Gastrocnemius medialis (tissue), 4 donors: Measurements from ENCODE around the gene TSPAN17.

ENCODE experiments used
- POLR2A ChIP-seq, 2 donors: fragments of 450-650 bp; IDR thresholded peaks; one replicate each; pipeline ENCODE4 v1.6.1; 2017; ENCODE audit warnings: antibody characterized with exemption in 2 of 2, mild to moderate bottlenecking in 2 of 2, moderate library complexity in 2 of 2
- TF ChIP-seq, protein P1 (sequence below), 5 experiments: fragments of 450-650 bp in 3 of 5; fragments of 200-600 bp in 2 of 5; sonication (generic) in 2 of 5; IDR thresholded peaks in 4 of 5; conservative IDR thresholded peaks in 1 of 5; 1 replicate in 4 of 5; 2 replicates in 1 of 5; pipeline ENCODE4 v1.5.1; 2016 to 2019; ENCODE audit warnings: antibody characterized with exemption in 5 of 5, mild to moderate bottlenecking in 3 of 5, moderate library complexity in 3 of 5

DNA sequence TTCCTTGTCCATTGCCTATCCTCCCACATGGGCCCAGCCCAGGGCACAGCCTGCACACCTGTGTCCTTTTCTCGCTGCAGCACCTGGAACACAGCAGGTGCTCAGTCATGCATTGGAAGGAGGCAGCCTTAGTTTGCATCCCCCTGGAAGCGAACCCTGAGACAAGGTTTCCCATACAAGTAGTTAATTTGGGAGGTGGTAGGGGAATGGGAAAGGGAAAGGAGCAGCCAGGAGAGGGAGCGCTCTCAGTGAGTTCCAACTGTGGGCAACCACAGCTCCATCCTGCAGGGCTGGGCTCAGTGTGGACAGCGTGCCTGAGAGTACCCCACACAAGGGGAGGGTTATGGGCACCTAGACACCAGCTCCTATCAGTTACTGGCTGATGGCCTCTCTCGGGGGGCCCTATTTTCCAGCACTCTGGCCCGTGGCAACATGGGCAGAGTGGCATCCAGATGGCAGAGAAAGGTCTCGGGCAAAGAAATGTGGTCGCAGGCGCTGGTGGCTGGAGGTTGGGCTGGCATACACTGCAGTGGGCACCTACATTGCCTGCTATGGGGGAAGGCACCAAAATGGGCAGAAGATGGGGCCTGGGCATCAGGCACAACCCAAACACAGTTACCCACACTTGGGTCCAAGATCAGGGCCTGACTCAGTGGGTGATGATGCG lies 50.1 kb downstream of the TSPAN17 start:
- TF ChIP-seq, protein P1, sequence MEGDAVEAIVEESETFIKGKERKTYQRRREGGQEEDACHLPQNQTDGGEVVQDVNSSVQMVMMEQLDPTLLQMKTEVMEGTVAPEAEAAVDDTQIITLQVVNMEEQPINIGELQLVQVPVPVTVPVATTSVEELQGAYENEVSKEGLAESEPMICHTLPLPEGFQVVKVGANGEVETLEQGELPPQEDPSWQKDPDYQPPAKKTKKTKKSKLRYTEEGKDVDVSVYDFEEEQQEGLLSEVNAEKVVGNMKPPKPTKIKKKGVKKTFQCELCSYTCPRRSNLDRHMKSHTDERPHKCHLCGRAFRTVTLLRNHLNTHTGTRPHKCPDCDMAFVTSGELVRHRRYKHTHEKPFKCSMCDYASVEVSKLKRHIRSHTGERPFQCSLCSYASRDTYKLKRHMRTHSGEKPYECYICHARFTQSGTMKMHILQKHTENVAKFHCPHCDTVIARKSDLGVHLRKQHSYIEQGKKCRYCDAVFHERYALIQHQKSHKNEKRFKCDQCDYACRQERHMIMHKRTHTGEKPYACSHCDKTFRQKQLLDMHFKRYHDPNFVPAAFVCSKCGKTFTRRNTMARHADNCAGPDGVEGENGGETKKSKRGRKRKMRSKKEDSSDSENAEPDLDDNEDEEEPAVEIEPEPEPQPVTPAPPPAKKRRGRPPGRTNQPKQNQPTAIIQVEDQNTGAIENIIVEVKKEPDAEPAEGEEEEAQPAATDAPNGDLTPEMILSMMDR (IDR thresholded peaks at IDR 0.05 in 4 of 5, conservative IDR thresholded peaks at IDR 0.05 in 1 of 5): no peak
- TF ChIP-seq POLR2A (IDR thresholded peaks at IDR 0.05): no peak
